GM12878 (cell line): ENCODE data around the gene AP3B2. TPM values are rescaled to one million over a fixed set of nuclear protein-coding genes. Genes with fewer than 3 reads are reported as not detected.

Experiments used
- ATAC-seq: fragments of 200-7000 bp; cut with Tn5 transposase; 3 replicates; pipeline ENCODE4 v1.9.1; 2020; ENCODE audit warnings: mild to moderate bottlenecking, moderate library complexity
- BruUV-seq: library from RNA; stranded (reverse); fragments of 400-500 nt; replicated peaks from 2 replicates; lab custom pipeline; 2021; lab: Mats Ljungman, UMichigan
- CTCF ChIA-PET: fragments of 300-600 bp; sonication (Branson Sonifier 250); formaldehyde crosslinking; extraction: SDS; loops from one replicate; lab custom pipeline; 2021; ENCODE audit warnings: inconsistent platforms; lab: Yijun Ruan, JAX
- POLR2A ChIA-PET: fragments of 350-600 bp; formaldehyde crosslinking; extraction: SDS; loops from one replicate; lab custom pipeline; 2021; ENCODE audit warnings: inconsistent platforms; lab: Charles Lee
- RAD21 ChIA-PET: fragments of 300-600 bp; sonication (Branson Sonifier 250); formaldehyde crosslinking; loops from one replicate; lab custom pipeline; 2023; ENCODE audit warnings: antibody characterized with exemption; ENCODE audit not compliant: unreplicated experiment; lab: Charles Lee
- SMC1A ChIA-PET: fragments of 300-600 bp; sonication (Branson Sonifier 250); formaldehyde crosslinking; loops from one replicate; lab custom pipeline; 2023; ENCODE audit not compliant: unreplicated experiment, uncharacterized antibody; lab: Charles Lee
- DNase-seq: peaks from one replicate; pipeline ENCODE4 v3.0.0-alpha.2; 2011; ENCODE audit warnings: low read depth, low spot score
- FAIRE-seq: peaks from 3 replicates; lab custom pipeline; 2011; peaks lifted over from hg19 to GRCh38; lab: Jason Lieb, UNC
- H2AFZ ChIP-seq: 2 replicates; pipeline ENCODE4 v1.6.0; 2011; ENCODE audit warnings: low read depth, low read length, control low read depth; ENCODE audit not compliant: control insufficient read depth
- H3K27ac ChIP-seq: 2 replicates; pipeline ENCODE4 v1.5.1; 2011; ENCODE audit warnings: control low read depth; ENCODE audit not compliant: control insufficient read depth, insufficient read depth
- H3K27me3 ChIP-seq, 2 experiments: replicated peaks in 1 of 2; 2 replicates each; pipeline versions ENCODE4 v1.6.0 to v1.6.1; 2011; ENCODE audit warnings: low read length in 1 of 2; ENCODE audit not compliant: control insufficient read depth in 2 of 2, insufficient read depth in 2 of 2
- H3K36me3 ChIP-seq, 2 experiments: 2 replicates each; pipeline ENCODE4 v1.5.1; 2011; ENCODE audit warnings: low read length in 1 of 2; ENCODE audit not compliant: control insufficient read depth in 2 of 2, insufficient read depth in 2 of 2
- H3K4me1 ChIP-seq: 2 replicates; pipeline ENCODE4 v1.6.1; 2011; ENCODE audit warnings: mild to moderate bottlenecking, low read length, moderate library complexity, mixed read lengths; ENCODE audit not compliant: control insufficient read depth, insufficient read depth
- H3K4me2 ChIP-seq: 2 replicates; pipeline ENCODE4 v1.6.0; 2011; ENCODE audit warnings: control low read depth; ENCODE audit not compliant: control insufficient read depth, insufficient read depth
- H3K4me3 ChIP-seq: fragments of 200-600 bp; sonication (generic); 2 replicates; pipeline ENCODE4 v1.5.1; 2016
- H3K79me2 ChIP-seq: 2 replicates; pipeline ENCODE4 v1.6.0; 2011; ENCODE audit warnings: low read length; ENCODE audit not compliant: control insufficient read depth, insufficient read depth
- H3K9ac ChIP-seq: 2 replicates; pipeline ENCODE4 v1.8.0; 2011; ENCODE audit warnings: low read length, control low read depth, mixed read lengths; ENCODE audit not compliant: control insufficient read depth, insufficient read depth
- H3K9me3 ChIP-seq: replicated peaks from 3 replicates; pipeline ENCODE4 v1.5.1; 2011; ENCODE audit warnings: mild to moderate bottlenecking, low read length; ENCODE audit not compliant: control insufficient read depth, insufficient read depth
- H4K20me1 ChIP-seq: 2 replicates; pipeline ENCODE4 v1.6.0; 2011; ENCODE audit not compliant: control insufficient read depth, insufficient read depth
- BHLHE40 ChIP-seq, 2 experiments: fragments of 450-650 bp in 1 of 2; IDR thresholded peaks; 2 replicates each; pipeline ENCODE4 v1.6.1; 2011 to 2017; ENCODE audit warnings: low read depth in 2 of 2, borderline replicate concordance in 1 of 2, improper control_type of control experiment in 1 of 2, low read length in 1 of 2, mild to moderate bottlenecking in 1 of 2
- CHD1 ChIP-seq: IDR thresholded peaks from 2 replicates; pipeline ENCODE4 v1.6.1; 2012; ENCODE audit warnings: low read depth, low read length, improper control_type of control experiment
- FOXM1 ChIP-seq: IDR thresholded peaks from 2 replicates; pipeline ENCODE4 v1.6.1; 2012; ENCODE audit warnings: low read depth, mild to moderate bottlenecking, inconsistent platforms, low read length, moderate library complexity
- HCFC1 ChIP-seq: fragments of 150-350 bp; IDR thresholded peaks from 2 replicates; pipeline ENCODE4 v1.6.1; 2014; ENCODE audit warnings: low read length
- JUNB ChIP-seq: IDR thresholded peaks from 2 replicates; pipeline ENCODE4 v1.6.1; 2016; ENCODE audit warnings: antibody characterized with exemption, mild to moderate bottlenecking
- MTA2 ChIP-seq: fragments of 450-650 bp; IDR thresholded peaks from 2 replicates; pipeline ENCODE4 v1.6.1; 2016; ENCODE audit warnings: low read depth, mild to moderate bottlenecking, moderate library complexity
- MTA3 ChIP-seq: IDR thresholded peaks from 2 replicates; pipeline ENCODE4 v1.6.1; 2012; ENCODE audit warnings: low read length, inconsistent platforms, borderline replicate concordance
- MYC ChIP-seq: IDR thresholded peaks from 2 replicates; pipeline ENCODE4 v1.6.1; 2011; ENCODE audit warnings: mild to moderate bottlenecking, low read length, moderate library complexity, inconsistent platforms; ENCODE audit not compliant: insufficient read depth, insufficient replicate concordance, insufficient read length, severe bottlenecking
- NR2C1 ChIP-seq: fragments of 450-650 bp; IDR thresholded peaks from 2 replicates; pipeline ENCODE4 v1.6.1; 2017; ENCODE audit warnings: antibody characterized with exemption, mild to moderate bottlenecking, moderate library complexity
- POLR2AphosphoS2 ChIP-seq: IDR thresholded peaks from 2 replicates; pipeline ENCODE4 v1.6.1; 2011; ENCODE audit warnings: low read depth, mild to moderate bottlenecking, low read length, improper control_type of control experiment, moderate library complexity
- STAT3 ChIP-seq: IDR thresholded peaks from 2 replicates; pipeline ENCODE4 v1.6.1; 2011; ENCODE audit warnings: low read depth, low read length, improper control_type of control experiment
- SUZ12 ChIP-seq: fragments of 200-600 bp; sonication (generic); IDR thresholded peaks from one replicate; pipeline ENCODE4 v1.6.1; 2018; ENCODE audit warnings: antibody characterized with exemption, mild to moderate bottlenecking; ENCODE audit not compliant: unreplicated experiment
- ZBED1 ChIP-seq: IDR thresholded peaks from 2 replicates; pipeline ENCODE4 v1.6.1; 2016; ENCODE audit warnings: borderline replicate concordance
- ZNF24 ChIP-seq: fragments of 450-650 bp; IDR thresholded peaks from 2 replicates; pipeline ENCODE4 v1.6.1; 2017; ENCODE audit warnings: antibody characterized with exemption, mild to moderate bottlenecking
- ZSCAN29 ChIP-seq: fragments of 450-650 bp; IDR thresholded peaks from 2 replicates; pipeline ENCODE4 v1.6.1; 2017; ENCODE audit warnings: mild to moderate bottlenecking, moderate library complexity
- WGBS: methylation state at CpG from one replicate; pipeline ENCODE4 v1.1.6; 2016; ENCODE audit warnings: low lambda C conversion rate; ENCODE audit not compliant: insufficient replicate concordance, insufficient coverage; ENCODE audit errors: missing lambda C conversion rate; 5-methylcytosine and 5-hydroxymethylcytosine counted together
- in situ Hi-C: fragments of 300-500 bp; cut with MboI; formaldehyde crosslinking; loops from 9 replicates; pipeline ENCODE4 v1.14.3; 2018; ENCODE audit warnings: mixed read lengths
- intact Hi-C: fragments of 100-400 bp; cut with micrococcal nuclease; formaldehyde crosslinking; loops from one replicate; pipeline ENCODE4 v1.14.2; 2022; ENCODE audit not compliant: unreplicated experiment
- polyA plus RNA-seq, 11 experiments: library from polyadenylated mRNA; depleted of rRNA in 4 of 11; unstranded in 6 of 11; stranded (reverse) in 5 of 11; fragments of >200 nt; fragmentation: Nextera tagmentation in 4 of 11; fragmentation: Illumina TruSeq in 1 of 11; extraction: Ambion mirVana in 4 of 11; extraction: Trizol in 1 of 11; gene quantifications; 1 replicate in 1 of 11; 2 replicates in 10 of 11; pipeline versions ENCODE4 v1.2.1 to v1.2.3, GENCODE V29; 2011 to 2016; ENCODE audit warnings: inconsistent platforms in 2 of 11, missing spikeins in 2 of 11, low read depth in 1 of 11
- total RNA-seq, 4 experiments: library from RNA; depleted of rRNA in 3 of 4; stranded (reverse); fragments of >200 nt in 3 of 4; fragmentation: Illumina TruSeq in 1 of 4; extraction: Trizol in 1 of 4; gene quantifications; 2 replicates each; pipeline versions ENCODE4 v1.2.1 to v1.2.3, GENCODE V29; 2013 to 2021
- TF ChIP-seq, protein P1 (sequence below): IDR thresholded peaks from 2 replicates; pipeline ENCODE4 v1.6.1; 2012; ENCODE audit warnings: improper control_type of control experiment, low read depth, low read length; ENCODE audit not compliant: insufficient replicate concordance
- TF ChIP-seq, protein P2 (sequence below): fragments of 450-650 bp; IDR thresholded peaks from 2 replicates; pipeline ENCODE4 v1.6.1; 2017; ENCODE audit warnings: mild to moderate bottlenecking, moderate library complexity

AP3B2 gene
- total and polyA plus RNA-seq, 10 of the 15 experiments (the other 5 are each of a cell fraction or from before 2014, with no cell fraction given) = not detected

DNA sequence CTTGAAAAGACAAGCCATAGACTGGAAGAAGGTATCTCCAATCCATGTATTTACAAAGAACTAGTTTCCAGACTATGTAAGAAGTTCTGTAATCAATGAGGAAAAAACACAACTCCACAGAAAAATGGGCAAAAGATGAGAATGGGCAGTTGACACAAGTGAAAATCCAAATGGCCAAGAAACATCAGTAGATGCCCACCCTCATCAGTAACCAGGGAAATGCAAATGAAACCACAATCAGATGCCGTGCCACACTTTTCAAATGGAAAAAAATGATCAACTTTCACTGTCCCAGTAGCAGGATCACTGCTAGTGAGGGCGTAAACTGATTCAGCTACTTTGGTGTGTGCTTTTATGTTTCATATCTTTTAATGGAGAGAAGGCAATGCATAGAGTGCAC lies 58.0 kb downstream of the AP3B2 start:
- FAIRE-seq = no peak
- WGBS = 73% methylated on average over 2 of the region's 2 CpGs

More for the DNA sequence above, 58.0 kb downstream of the AP3B2 start:
- no TSS peak for BruUV-seq
- Histone ChIP-seq H3K4me3 (no peak overlapping the region), H3K36me3 (no peaks in the 10 kb centered on the region), H3K4me2 (no peak overlapping the region), H3K27me3 (peaks cover 0 to 3% of the 10 kb centered on the region in 2 experiments; a peak in 3 of 4 replicates), H3K9me3 (no peaks in the 10 kb centered on the region; the same call in 2 of the 3 replicates), H3K27ac (no peak overlapping the region), H4K20me1 (no peaks in the 10 kb centered on the region; the same call in 1 of the 2 replicates), H2AFZ (no peak overlapping the region), H3K9ac (no peak overlapping the region), H3K4me1 (peaks cover 4% of the 10 kb centered on the region; the same call in 1 of the 2 replicates), H3K79me2 (no peaks in the 10 kb centered on the region)
- intact Hi-C loops (no loop called here), in situ Hi-C loops (no loop called here)
- ChIA-PET SMC1A (no interaction called here), CTCF (no interaction called here), POLR2A (no interaction called here), RAD21 (no interaction called here)
- no peak for DNase-seq
- TF ChIP-seq MTA3 (no peak), ZBED1 (no peak), MTA2 (no peak), NR2C1 (no peak), STAT3 (no peak), ZSCAN29 (no peak), BHLHE40 (IDR thresholded peaks at IDR 0.05; ENCODE audit: borderline replicate concordance in 1 of 2, low read depth in 2 of 2, low read length in 1 of 2) (no peak), POLR2AphosphoS2 (no peak), MYC (no peak), SUZ12 (no peak), CHD1 (no peak), HCFC1 (no peak), FOXM1 (no peak), ZNF24 (no peak), JUNB (no peak)
- TF ChIP-seq, protein P1, sequence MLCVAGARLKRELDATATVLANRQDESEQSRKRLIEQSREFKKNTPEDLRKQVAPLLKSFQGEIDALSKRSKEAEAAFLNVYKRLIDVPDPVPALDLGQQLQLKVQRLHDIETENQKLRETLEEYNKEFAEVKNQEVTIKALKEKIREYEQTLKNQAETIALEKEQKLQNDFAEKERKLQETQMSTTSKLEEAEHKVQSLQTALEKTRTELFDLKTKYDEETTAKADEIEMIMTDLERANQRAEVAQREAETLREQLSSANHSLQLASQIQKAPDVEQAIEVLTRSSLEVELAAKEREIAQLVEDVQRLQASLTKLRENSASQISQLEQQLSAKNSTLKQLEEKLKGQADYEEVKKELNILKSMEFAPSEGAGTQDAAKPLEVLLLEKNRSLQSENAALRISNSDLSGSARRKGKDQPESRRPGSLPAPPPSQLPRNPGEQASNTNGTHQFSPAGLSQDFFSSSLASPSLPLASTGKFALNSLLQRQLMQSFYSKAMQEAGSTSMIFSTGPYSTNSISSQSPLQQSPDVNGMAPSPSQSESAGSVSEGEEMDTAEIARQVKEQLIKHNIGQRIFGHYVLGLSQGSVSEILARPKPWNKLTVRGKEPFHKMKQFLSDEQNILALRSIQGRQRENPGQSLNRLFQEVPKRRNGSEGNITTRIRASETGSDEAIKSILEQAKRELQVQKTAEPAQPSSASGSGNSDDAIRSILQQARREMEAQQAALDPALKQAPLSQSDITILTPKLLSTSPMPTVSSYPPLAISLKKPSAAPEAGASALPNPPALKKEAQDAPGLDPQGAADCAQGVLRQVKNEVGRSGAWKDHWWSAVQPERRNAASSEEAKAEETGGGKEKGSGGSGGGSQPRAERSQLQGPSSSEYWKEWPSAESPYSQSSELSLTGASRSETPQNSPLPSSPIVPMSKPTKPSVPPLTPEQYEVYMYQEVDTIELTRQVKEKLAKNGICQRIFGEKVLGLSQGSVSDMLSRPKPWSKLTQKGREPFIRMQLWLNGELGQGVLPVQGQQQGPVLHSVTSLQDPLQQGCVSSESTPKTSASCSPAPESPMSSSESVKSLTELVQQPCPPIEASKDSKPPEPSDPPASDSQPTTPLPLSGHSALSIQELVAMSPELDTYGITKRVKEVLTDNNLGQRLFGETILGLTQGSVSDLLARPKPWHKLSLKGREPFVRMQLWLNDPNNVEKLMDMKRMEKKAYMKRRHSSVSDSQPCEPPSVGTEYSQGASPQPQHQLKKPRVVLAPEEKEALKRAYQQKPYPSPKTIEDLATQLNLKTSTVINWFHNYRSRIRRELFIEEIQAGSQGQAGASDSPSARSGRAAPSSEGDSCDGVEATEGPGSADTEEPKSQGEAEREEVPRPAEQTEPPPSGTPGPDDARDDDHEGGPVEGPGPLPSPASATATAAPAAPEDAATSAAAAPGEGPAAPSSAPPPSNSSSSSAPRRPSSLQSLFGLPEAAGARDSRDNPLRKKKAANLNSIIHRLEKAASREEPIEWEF = no peak
- TF ChIP-seq, protein P2, sequence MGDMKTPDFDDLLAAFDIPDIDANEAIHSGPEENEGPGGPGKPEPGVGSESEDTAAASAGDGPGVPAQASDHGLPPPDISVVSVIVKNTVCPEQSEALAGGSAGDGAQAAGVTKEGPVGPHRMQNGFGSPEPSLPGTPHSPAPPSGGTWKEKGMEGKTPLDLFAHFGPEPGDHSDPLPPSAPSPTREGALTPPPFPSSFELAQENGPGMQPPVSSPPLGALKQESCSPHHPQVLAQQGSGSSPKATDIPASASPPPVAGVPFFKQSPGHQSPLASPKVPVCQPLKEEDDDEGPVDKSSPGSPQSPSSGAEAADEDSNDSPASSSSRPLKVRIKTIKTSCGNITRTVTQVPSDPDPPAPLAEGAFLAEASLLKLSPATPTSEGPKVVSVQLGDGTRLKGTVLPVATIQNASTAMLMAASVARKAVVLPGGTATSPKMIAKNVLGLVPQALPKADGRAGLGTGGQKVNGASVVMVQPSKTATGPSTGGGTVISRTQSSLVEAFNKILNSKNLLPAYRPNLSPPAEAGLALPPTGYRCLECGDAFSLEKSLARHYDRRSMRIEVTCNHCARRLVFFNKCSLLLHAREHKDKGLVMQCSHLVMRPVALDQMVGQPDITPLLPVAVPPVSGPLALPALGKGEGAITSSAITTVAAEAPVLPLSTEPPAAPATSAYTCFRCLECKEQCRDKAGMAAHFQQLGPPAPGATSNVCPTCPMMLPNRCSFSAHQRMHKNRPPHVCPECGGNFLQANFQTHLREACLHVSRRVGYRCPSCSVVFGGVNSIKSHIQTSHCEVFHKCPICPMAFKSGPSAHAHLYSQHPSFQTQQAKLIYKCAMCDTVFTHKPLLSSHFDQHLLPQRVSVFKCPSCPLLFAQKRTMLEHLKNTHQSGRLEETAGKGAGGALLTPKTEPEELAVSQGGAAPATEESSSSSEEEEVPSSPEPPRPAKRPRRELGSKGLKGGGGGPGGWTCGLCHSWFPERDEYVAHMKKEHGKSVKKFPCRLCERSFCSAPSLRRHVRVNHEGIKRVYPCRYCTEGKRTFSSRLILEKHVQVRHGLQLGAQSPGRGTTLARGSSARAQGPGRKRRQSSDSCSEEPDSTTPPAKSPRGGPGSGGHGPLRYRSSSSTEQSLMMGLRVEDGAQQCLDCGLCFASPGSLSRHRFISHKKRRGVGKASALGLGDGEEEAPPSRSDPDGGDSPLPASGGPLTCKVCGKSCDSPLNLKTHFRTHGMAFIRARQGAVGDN = no peak
- no peak for ATAC-seq
